OCI-LY3 (cell line): ENCODE results near the gene CASR.
A peak's percentile ranks its signal among the peaks of the same experiment; 100 is the strongest.

Source experiments
- H2AFZ ChIP-seq: fragments of 200-600, 300-600 bp; shearing (Covaris generic); 2 replicates; pipeline ENCODE4 v1.6.0; 2014; ENCODE audit warnings: antibody characterized with exemption, low read depth, low read length
- H3K27ac ChIP-seq: fragments of 200-600, 300-600 bp; sonication (generic); 2 replicates; pipeline ENCODE4 v1.5.1; 2014; ENCODE audit warnings: mild to moderate bottlenecking, low read length, moderate library complexity, mixed read lengths
- H3K27me3 ChIP-seq: fragments of 200-600, 300-600 bp; sonication (generic); 2 replicates; pipeline ENCODE4 v1.6.1; 2014; ENCODE audit warnings: low read depth, low read length, mixed read lengths
- H3K36me3 ChIP-seq: fragments of 200-600, 300-600 bp; sonication (generic); replicated peaks from 2 replicates; pipeline ENCODE3; 2014; ENCODE audit warnings: low read depth, low read length, mixed read lengths
- H3K4me1 ChIP-seq: fragments of 300-600, 200-600 bp; sonication (generic); 2 replicates; pipeline ENCODE4 v1.6.1; 2014; ENCODE audit warnings: low read length, mixed read lengths
- H3K4me2 ChIP-seq: fragments of 200-600, 300-600 bp; sonication (generic); 2 replicates; pipeline ENCODE4 v1.6.1; 2014; ENCODE audit warnings: low read length, mixed read lengths
- H3K4me3 ChIP-seq: fragments of 300-600, 200-600 bp; sonication (generic); 2 replicates; pipeline ENCODE4 v1.5.1; 2014; ENCODE audit warnings: antibody characterized with exemption, mild to moderate bottlenecking, low read length, moderate library complexity
- H3K79me2 ChIP-seq: fragments of 300-600, 200-600 bp; shearing (Covaris generic); 2 replicates; pipeline ENCODE4 v1.6.1; 2014; ENCODE audit warnings: mild to moderate bottlenecking, low read length, mixed read lengths
- H3K9ac ChIP-seq: fragments of 300-600, 200-600 bp; shearing (Covaris generic); 2 replicates; pipeline ENCODE4 v1.6.0; 2014; ENCODE audit warnings: mild to moderate bottlenecking, low read length, moderate library complexity
- H3K9me3 ChIP-seq: fragments of 200-600, 300-600 bp; shearing (Covaris generic); 2 replicates; pipeline ENCODE4 v1.6.1; 2014; ENCODE audit warnings: low read length, mixed read lengths; ENCODE audit not compliant: insufficient read depth
- H4K20me1 ChIP-seq: fragments of 200-600, 300-600 bp; sonication (generic); 2 replicates; pipeline ENCODE4 v1.6.1; 2016; ENCODE audit warnings: low read length, mixed read lengths; ENCODE audit not compliant: insufficient read depth
- EZH2phosphoT487 ChIP-seq: fragments of 200-600 bp; shearing (Covaris generic); IDR thresholded peaks from 2 replicates; pipeline ENCODE4 v1.6.1; 2018; ENCODE audit warnings: antibody characterized with exemption, mixed run types, low read depth
- TF ChIP-seq, protein P1 (sequence below): fragments of 200-600, 300-600 bp; sonication (generic); IDR thresholded peaks from 2 replicates; pipeline ENCODE4 v1.5.1; 2014; ENCODE audit warnings: antibody characterized with exemption, low read length, low read depth

The CASR gene

GRCh38 chr3:122322095-122323075, 138.9 kb downstream of the CASR start:
- H3K9me3 ChIP-seq: 0 out of 2 replicates have a peak, but pooled peaks cover 5% of the 10 kb centered on the region
- no peak overlapping the region for H3K9ac ChIP-seq
- H3K4me2 ChIP-seq: no peak overlapping the region
- H3K4me3 ChIP-seq: no peak overlapping the region
- H3K36me3 ChIP-seq: no peaks in the 10 kb centered on the region
- H3K4me1 ChIP-seq: peaks cover 25% of the 10 kb centered on the region
- H3K27ac ChIP-seq: no peak overlapping the region
- no peaks in the 10 kb centered on the region for H4K20me1 ChIP-seq
- H2AFZ ChIP-seq: 0 out of 2 replicates have a peak overlapping the region, but pooled peaks have one; percentile 35
- TF ChIP-seq, protein P1, sequence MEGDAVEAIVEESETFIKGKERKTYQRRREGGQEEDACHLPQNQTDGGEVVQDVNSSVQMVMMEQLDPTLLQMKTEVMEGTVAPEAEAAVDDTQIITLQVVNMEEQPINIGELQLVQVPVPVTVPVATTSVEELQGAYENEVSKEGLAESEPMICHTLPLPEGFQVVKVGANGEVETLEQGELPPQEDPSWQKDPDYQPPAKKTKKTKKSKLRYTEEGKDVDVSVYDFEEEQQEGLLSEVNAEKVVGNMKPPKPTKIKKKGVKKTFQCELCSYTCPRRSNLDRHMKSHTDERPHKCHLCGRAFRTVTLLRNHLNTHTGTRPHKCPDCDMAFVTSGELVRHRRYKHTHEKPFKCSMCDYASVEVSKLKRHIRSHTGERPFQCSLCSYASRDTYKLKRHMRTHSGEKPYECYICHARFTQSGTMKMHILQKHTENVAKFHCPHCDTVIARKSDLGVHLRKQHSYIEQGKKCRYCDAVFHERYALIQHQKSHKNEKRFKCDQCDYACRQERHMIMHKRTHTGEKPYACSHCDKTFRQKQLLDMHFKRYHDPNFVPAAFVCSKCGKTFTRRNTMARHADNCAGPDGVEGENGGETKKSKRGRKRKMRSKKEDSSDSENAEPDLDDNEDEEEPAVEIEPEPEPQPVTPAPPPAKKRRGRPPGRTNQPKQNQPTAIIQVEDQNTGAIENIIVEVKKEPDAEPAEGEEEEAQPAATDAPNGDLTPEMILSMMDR: no peak
- no peak for TF ChIP-seq EZH2phosphoT487
- H3K27me3 ChIP-seq: no peaks in the 10 kb centered on the region
- H3K79me2 ChIP-seq: no peaks in the 10 kb centered on the region

DNA sequence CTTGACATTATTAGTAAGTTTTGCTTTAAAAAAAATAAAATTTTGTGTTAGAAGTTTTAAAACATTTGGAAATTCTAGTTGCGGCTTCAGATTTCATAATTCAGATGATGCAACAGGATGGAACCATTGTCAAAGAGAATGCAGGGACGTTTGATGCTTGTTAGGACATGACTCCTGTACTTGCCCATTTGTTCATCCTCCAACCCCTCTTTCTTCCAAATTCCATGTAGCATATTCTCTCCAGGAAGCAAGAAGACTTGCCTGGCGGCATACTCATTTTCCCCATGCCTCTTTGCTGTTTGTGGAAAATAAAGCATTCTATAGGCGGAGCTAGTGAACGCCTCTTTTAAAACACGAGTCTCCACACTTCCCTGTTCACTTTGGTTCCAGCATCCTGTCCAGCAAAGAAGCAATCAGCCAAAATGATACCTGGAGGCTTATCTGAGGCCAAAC, 141.4 kb downstream of the CASR start, which contains the start of gene CSTA:
CSTA (plus strand) TSS at position 378 of the 453 bp plus-strand sequence; CDS start at position 423, 45 bp downstream.
- Histone ChIP-seq H3K9ac (no peak within 1 kb of the TSS), H3K36me3 (no peaks in the 10 kb centered on the region), H3K4me2 (peak within 1 kb of the TSS; percentile 31), H3K4me3 (peak within 1 kb of the TSS; percentile 15; the same call in 1 of the 2 replicates), H3K4me1 (peaks cover 25% of the 10 kb centered on the region), H3K27me3 (no peaks in the 10 kb centered on the region), H3K27ac (no peak within 1 kb of the TSS), H4K20me1 (no peaks in the 10 kb centered on the region), H3K9me3 (no peaks in the 10 kb centered on the region), H2AFZ (no peak within 1 kb of the TSS; the same call in 1 of the 2 replicates), H3K79me2 (no peaks in the 10 kb centered on the region)
- TF ChIP-seq EZH2phosphoT487: no peak
- TF ChIP-seq, protein P1: no peak

GRCh38 chr3:122325769-122326168, 142.3 kb downstream of the CASR start:
- H3K36me3 ChIP-seq: no peaks in the 10 kb centered on the region
- no peak overlapping the region for H3K9ac ChIP-seq
- H3K27ac ChIP-seq: no peak overlapping the region
- no peak overlapping the region for H2AFZ ChIP-seq
- no peaks in the 10 kb centered on the region for H4K20me1 ChIP-seq
- no peak overlapping the region for H3K4me3 ChIP-seq
- no peaks in the 10 kb centered on the region for H3K9me3 ChIP-seq
- no peaks in the 10 kb centered on the region for H3K79me2 ChIP-seq
- no peak for TF ChIP-seq EZH2phosphoT487
- TF ChIP-seq, protein P1: no peak
- peaks cover 25% of the 10 kb centered on the region for H3K4me1 ChIP-seq
- H3K4me2 ChIP-seq: no peak overlapping the region
- H3K27me3 ChIP-seq: no peaks in the 10 kb centered on the region

- no peaks in the 10 kb centered on the region for H3K36me3 ChIP-seq
- H3K79me2 ChIP-seq: no peaks in the 10 kb centered on the region
- H3K9ac ChIP-seq: no peak overlapping the region
- H3K27me3 ChIP-seq: no peaks in the 10 kb centered on the region
- H3K9me3 ChIP-seq: no peaks in the 10 kb centered on the region
- no peaks in the 10 kb centered on the region for H4K20me1 ChIP-seq
- no peak overlapping the region for H3K4me2 ChIP-seq
- H3K4me1 ChIP-seq: no peaks in the 10 kb centered on the region
- TF ChIP-seq EZH2phosphoT487: no peak
- TF ChIP-seq, protein P1: no peak
- no peak overlapping the region for H3K4me3 ChIP-seq
- no peak overlapping the region for H2AFZ ChIP-seq
- no peak overlapping the region for H3K27ac ChIP-seq
These were observed 148.4 kb downstream of the CASR start for GRCh38 chr3:122331886-122332285.
